NCI-H774 (cell line): Measurements from ENCODE around the gene LRMDA.
"Not testable (repeated sequence)": the region's sequence is repeated elsewhere in the genome, so short reads cannot be mapped to it uniquely, and the experiment has no call there.

Experiments
- DNase-seq: peaks from one replicate; lab custom pipeline; 2025; lab: John Stamatoyannopoulos, UW

LRMDA gene

GRCh38 chr10:76051007-76051936, 619.8 kb downstream of the LRMDA start:
- DNase-seq = peak; percentile 63

- no peak for DNase-seq
Observed at GRCh38 chr10:76052682-76053503, 621.5 kb downstream of the LRMDA start.

DNA sequence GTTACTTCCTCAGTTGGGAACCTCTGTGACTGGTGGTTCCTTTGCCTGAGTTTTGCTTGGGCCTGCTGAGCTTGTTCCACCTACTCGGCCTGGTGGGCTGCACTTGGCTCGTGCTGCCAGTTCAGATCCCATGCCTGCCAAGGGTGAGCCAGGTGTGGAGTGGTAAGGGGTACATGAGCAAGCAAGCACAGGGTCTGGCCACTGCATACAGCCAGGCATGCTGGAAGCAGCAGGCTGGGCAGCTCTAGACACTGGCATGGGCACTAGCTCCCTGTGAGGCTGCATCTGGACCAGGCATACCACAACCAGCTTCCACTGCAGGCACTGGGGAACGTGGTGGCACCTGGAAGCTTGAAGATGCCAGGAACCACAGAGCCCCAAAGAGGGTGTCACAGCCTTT, 624.0 kb downstream of the LRMDA start:
- no peak for DNase-seq

DNA sequence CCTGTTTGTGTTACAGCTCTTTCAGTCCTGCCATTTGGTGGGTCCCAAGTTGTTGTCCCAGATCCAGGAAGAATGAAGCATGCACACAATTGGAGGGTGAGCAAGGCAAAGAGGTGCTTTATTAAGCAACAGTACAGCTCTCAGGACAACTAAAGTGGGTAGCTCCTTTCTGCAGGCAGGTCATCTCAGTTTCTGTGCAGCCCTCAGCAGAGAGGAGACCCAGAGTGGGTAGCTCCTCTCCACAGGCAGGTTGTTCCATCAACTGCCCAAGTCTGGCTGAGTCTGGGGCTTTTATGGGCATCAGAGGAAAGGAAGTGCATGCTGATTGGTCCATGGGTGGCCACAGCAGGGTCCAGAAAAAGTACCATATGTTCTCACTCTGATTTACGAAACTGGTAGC, 624.5 kb downstream of the LRMDA start:
- DNase-seq = no peak

DNA sequence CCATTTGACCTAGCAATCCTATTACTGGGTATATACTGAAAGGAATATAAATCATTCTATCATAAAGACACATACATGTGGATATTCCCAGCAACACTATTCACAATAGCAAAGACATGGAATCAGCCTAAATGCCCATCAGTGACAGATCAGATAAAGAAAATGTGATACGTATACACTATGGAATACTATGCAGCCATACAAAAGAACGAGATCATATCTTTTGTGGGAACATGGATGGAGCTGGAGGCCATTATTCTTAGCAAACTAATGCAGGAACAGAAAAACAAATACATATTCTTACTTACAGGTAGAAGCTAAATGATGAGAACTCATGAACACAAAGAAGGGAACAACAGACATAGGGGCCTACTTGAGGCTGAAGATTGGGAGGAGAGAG, 629.6 kb downstream of the LRMDA start:
- not testable (repeated sequence) for DNase-seq

GRCh38 chr10:76066457-76066856, 635.0 kb downstream of the LRMDA start:
- no peak for DNase-seq

- no peak for DNase-seq
Observed at GRCh38 chr10:76067447-76067846, 636.0 kb downstream of the LRMDA start.

- no peak for DNase-seq
Observed at GRCh38 chr10:76068856-76069255, 637.4 kb downstream of the LRMDA start.

GRCh38 chr10:76070916-76071315, 639.5 kb downstream of the LRMDA start:
- no peak for DNase-seq

DNA sequence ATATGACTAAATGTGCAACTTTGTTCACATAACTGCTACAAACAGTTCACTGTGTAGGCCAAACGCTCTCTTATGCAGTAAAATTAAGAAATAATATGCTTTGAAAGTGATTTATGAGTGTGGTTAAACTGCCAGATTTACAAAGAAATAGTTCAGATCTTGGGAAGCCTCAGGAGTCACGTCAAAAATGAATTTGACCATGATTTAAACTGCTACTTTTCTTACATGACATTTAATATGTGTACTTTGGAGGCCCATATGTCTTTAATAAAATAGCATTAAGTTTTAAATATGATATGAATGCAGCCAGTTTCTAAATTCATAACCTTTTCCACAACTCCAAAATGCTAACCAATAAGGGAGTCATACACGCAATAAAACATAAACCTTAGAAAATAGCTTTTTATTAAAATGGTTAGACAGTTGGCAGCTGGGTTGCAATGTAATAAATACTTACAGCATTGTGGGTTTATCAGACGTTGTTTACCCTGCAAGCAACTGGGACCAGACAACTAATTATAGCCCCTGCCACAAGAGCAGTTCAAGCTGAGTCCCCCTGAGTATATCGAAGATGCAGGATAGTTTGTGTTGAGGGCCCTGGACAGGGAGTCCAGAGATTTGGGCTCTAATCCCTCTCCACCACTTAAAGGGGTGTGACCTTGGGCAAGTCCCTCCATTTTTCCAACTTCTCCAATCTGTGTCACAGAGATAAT, 640.4 kb downstream of the LRMDA start:
- DNase-seq = no peak

- no peak for DNase-seq
Observed at GRCh38 chr10:76072384-76072783, 641.0 kb downstream of the LRMDA start.

GRCh38 chr10:76073524-76073923, 642.1 kb downstream of the LRMDA start:
- DNase-seq = no peak

- DNase-seq = no peak
Observed at GRCh38 chr10:76074659-76075058, 643.2 kb downstream of the LRMDA start.

DNA sequence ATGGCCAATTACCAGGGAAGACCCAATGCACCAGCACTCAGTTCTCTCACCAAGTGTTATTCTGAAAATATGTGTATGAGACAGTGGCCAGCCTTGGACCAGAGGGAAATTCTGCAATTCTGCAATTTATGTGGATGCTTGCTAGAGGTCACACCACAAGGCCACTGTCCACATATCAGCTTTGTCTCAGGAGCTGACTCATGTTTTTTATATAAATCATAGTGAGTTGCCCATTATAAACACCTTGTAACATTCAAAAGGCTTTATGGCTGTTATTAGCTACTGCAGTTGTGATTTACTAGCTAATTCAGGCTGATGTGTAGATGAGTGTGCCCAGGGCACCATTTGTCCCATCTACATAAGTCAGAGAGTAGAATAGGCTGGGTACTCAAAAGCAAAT, 649.0 kb downstream of the LRMDA start:
- no peak for DNase-seq

GRCh38 chr10:76080991-76081390, 649.6 kb downstream of the LRMDA start:
- DNase-seq = no peak

- DNase-seq = no peak
Observed at GRCh38 chr10:76082232-76082631, 650.8 kb downstream of the LRMDA start.

DNA sequence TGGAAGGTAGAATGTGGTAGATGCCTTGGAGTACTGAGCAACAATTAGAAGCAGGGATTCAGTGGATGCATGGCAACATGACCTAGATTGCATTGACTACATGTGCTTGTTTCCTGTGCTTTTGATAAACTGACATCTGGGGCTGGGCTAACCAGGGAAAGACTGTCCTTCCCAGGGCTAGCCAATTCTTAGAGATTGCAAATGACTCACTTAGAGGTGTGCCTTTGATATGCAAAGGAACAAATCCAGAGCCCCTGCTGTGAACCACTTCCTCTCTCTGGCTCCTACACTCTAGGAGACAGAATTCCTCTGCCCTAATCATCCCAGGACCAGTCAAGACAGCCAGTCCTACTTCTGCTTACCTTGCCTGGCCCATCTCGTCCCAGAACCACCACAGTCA, 651.5 kb downstream of the LRMDA start:
- no peak for DNase-seq

- DNase-seq = no peak
Observed at GRCh38 chr10:76085002-76085816, 653.8 kb downstream of the LRMDA start.

- no peak for DNase-seq
Observed at GRCh38 chr10:76085817-76086167, 654.4 kb downstream of the LRMDA start.

DNA sequence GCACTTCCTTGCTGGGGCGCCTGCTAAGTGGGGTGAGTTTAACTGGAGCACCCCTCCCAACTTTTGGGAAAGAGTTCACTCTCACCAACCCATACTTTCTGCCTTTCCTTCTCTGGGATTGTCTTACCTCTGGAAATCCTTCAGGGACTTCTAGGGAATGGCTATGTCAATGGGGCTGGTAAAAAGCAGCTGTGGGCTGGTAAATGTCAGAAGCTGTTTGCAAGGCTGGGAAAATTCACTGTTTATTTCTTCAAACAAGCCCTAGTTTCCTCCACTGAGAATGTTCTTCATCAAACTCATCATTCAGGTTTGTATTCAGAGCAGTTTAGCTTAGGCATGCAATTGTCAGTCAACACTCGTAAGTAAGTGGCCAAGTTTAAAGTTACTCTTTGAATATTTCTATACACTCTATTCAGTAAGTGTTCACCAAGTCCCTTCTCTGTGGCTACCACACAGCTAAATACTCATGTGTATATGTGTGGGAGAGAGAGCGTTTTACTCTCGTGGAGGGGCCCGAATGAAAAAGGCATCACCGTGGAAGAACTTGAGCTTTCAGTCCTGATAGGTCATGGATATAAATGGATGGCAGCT, 654.8 kb downstream of the LRMDA start:
- DNase-seq = no peak
